ENCODE data around the gene LMCD1. TPM values are rescaled to one million over a fixed set of nuclear protein-coding genes. Genes with fewer than 3 reads are reported as not detected.
A peak's percentile ranks its signal among the peaks of the same experiment; 100 is the strongest.

Gene LMCD1
- polyA plus RNA-seq, 2 of the 4 experiments (the other 2 are of a cell fraction) = 64.3 to 85.4 TPM

GRCh38 chr3:8497582-8497981 lies 4.0 kb upstream of the LMCD1 start:
- peak overlapping the region; percentile 24 to 44; a peak in 2 of 6 replicates for H3K27ac ChIP-seq
- CTCF ChIA-PET = interaction anchor here (0.7 to 12.1 kb wide), 4 partner anchors 14 to 127 kb away, joined by 3 to 121 read pairs (median 4); no protein-coding TSS in a partner anchor
- peaks cover 41% of the 10 kb centered on the region for H3K4me1 ChIP-seq
- H3K4me3 ChIP-seq = no peak overlapping the region
- no peak for FAIRE-seq
- POLR2A ChIA-PET = interaction anchor here (11.5 kb wide), 1 partner anchor 54 kb away, joined by 194 read pairs; no protein-coding TSS in a partner anchor
- peak in 1 of 2 experiments; percentile 48 for DNase-seq (ENCODE audit: low read depth in 1 of 2, low spot score in 1 of 2)
- WGBS (ENCODE audit: missing lambda C conversion rate) = 21% methylated on average over 1 of the region's 1 CpG
- ATAC-seq = no peak
- H3K9me3 ChIP-seq = no peaks in the 10 kb centered on the region
- no peak overlapping the region for H3K4me2 ChIP-seq
- no peak for TF ChIP-seq EP300 (IDR thresholded peaks at IDR 0.05)
- no peak for TF ChIP-seq FOSL2 (IDR thresholded peaks at IDR 0.05)
- 0 out of 2 replicates have a peak, but pooled peaks have one; percentile 12 for TF ChIP-seq FOSL2 (CRISPR knock-in tag; IDR thresholded peaks at IDR 0.05)

GRCh38 chr3:8499181-8499611 lies 2.4 kb upstream of the LMCD1 start:
- Histone ChIP-seq H3K4me2 (no peak overlapping the region), H3K27ac (peak overlapping the region in 1 of 2 experiments; percentile 33; a peak in 2 of 6 replicates)
- POLR2A ChIA-PET = interaction anchor here (11.5 kb wide), 1 partner anchor 55 kb away, joined by 194 read pairs; no protein-coding TSS in a partner anchor

GRCh38 chr3:8500319-8500988 lies 1.2 kb upstream of the LMCD1 start:
- peaks cover 57% of the 10 kb centered on the region for H3K4me1 ChIP-seq
- DNase-seq (ENCODE audit: low read depth in 1 of 2, low spot score in 1 of 2) = peak in 1 of 2 experiments; percentile 60
- TF ChIP-seq ESRRA (IDR thresholded peaks at IDR 0.05; ENCODE audit: borderline replicate concordance, low read length) (no peak), CHD4 (IDR thresholded peaks at IDR 0.05; ENCODE audit: borderline replicate concordance) (no peak), RCOR1 (IDR thresholded peaks at IDR 0.05; ENCODE audit: low read depth, low read length) (no peak), FOXS1 (CRISPR knock-in tag; IDR thresholded peaks at IDR 0.05) (no peak), CEBPB (IDR thresholded peaks at IDR 0.05) (no peak), JUN (IDR thresholded peaks at IDR 0.05) (no peak), MAZ (IDR thresholded peaks at IDR 0.05; ENCODE audit: borderline replicate concordance, low read depth, low read length) (no peak), HOXB13 (CRISPR knock-in tag; IDR thresholded peaks at IDR 0.05; ENCODE audit: low read depth) (no peak), GATA3 (IDR thresholded peaks at IDR 0.05; ENCODE audit: borderline replicate concordance) (no peak), CBX8 (IDR thresholded peaks at IDR 0.05) (no peak), SREBF2 (IDR thresholded peaks at IDR 0.05) (no peak)
- ATAC-seq = peak; percentile 3 to 12; a peak in 4 of 6 replicates
- CTCF ChIA-PET = interaction anchor here (0.6 to 12.1 kb wide), 10 partner anchors 8 to 272 kb away, joined by 3 to 121 read pairs (median 5); partner anchors contain the start of gene OXTR
- H3K4me3 ChIP-seq = peak overlapping the region; percentile 51
- no peaks in the 10 kb centered on the region for H3K9me3 ChIP-seq
- 24% methylated on average over 11 of the region's 11 CpGs for WGBS (ENCODE audit: missing lambda C conversion rate)
- POLR2A ChIA-PET = interaction anchor here (0.9 to 11.5 kb wide), 6 partner anchors 8 to 56 kb away, joined by 3 to 194 read pairs (median 18); no protein-coding TSS in a partner anchor
- peak overlapping the region; percentile 84 to 86 for H3K27ac ChIP-seq
- H3K4me2 ChIP-seq = peak overlapping the region; percentile 86
- no peak for FAIRE-seq

More at GRCh38 chr3:8499181-8499611, 2.4 kb upstream of the LMCD1 start:
- no peak for TF ChIP-seq ATOH8 (CRISPR knock-in tag; IDR thresholded peaks at IDR 0.05; ENCODE audit: low read depth)
- no peak for TF ChIP-seq ESRRA (IDR thresholded peaks at IDR 0.05; ENCODE audit: borderline replicate concordance, low read length)
- no peak for TF ChIP-seq EP300 (IDR thresholded peaks at IDR 0.05)
- no peak for TF ChIP-seq RFX5 (IDR thresholded peaks at IDR 0.05)
- Histone ChIP-seq H3K4me3 (no peak overlapping the region), H3K9me3 (no peaks in the 10 kb centered on the region), H3K4me1 (peaks cover 44% of the 10 kb centered on the region)
- CTCF ChIA-PET = interaction anchor here (1.0 to 12.1 kb wide), 5 partner anchors 9 to 123 kb away, joined by 3 to 121 read pairs (median 9); no protein-coding TSS in a partner anchor
- 45% methylated on average over 1 of the region's 1 CpG for WGBS (ENCODE audit: missing lambda C conversion rate)
- no peak for FAIRE-seq
- no peak for ATAC-seq
- DNase-seq (ENCODE audit: low read depth in 1 of 2, low spot score in 1 of 2) = no peak

GRCh38 chr3:8500989-8501370 lies 643 bp upstream of the LMCD1 start:
- POLR2A ChIA-PET = interaction anchor here (0.7 to 11.5 kb wide), 14 partner anchors 9 to 121 kb away, joined by 3 to 194 read pairs (median 4); no protein-coding TSS in a partner anchor
- peak overlapping the region; percentile 84 to 86 for H3K27ac ChIP-seq
- DNase-seq (ENCODE audit: low read depth in 1 of 2, low spot score in 1 of 2) (no peak), FAIRE-seq (no peak), ATAC-seq (peak; percentile 1 to 9; a peak in 4 of 6 replicates)
- peak overlapping the region; percentile 51 for H3K4me3 ChIP-seq
- H3K9me3 ChIP-seq = no peaks in the 10 kb centered on the region
- under 1% methylated on average over 8 of the region's 8 CpGs for WGBS (ENCODE audit: missing lambda C conversion rate)
- CTCF ChIA-PET = interaction anchor here (0.6 to 12.1 kb wide), 12 partner anchors 9 to 272 kb away, joined by 3 to 121 read pairs (median 5); no protein-coding TSS in a partner anchor
- H3K4me1 ChIP-seq = peaks cover 62% of the 10 kb centered on the region
- no peak for TF ChIP-seq ATOH8 (CRISPR knock-in tag; IDR thresholded peaks at IDR 0.05; ENCODE audit: low read depth)
- TF ChIP-seq TP53 (CRISPR knock-in tag; IDR thresholded peaks at IDR 0.05) = no peak
- no peak for TF ChIP-seq ESRRA (IDR thresholded peaks at IDR 0.05; ENCODE audit: borderline replicate concordance, low read length)
- TF ChIP-seq JUN (IDR thresholded peaks at IDR 0.05) = no peak; a peak in 1 of 5 replicates
- TF ChIP-seq HES2 (IDR thresholded peaks at IDR 0.05) = no peak
- TF ChIP-seq NFE2L2 (conservative IDR thresholded peaks at IDR 0.05; ENCODE audit: low read length) = no peak
- no peak for TF ChIP-seq ZC3H11A (IDR thresholded peaks at IDR 0.05)
- no peak for TF ChIP-seq FOXS1 (CRISPR knock-in tag; IDR thresholded peaks at IDR 0.05)
- no peak for TF ChIP-seq EHMT2 (IDR thresholded peaks at IDR 0.05; ENCODE audit: low read depth)
- no peak for TF ChIP-seq E2F6 (IDR thresholded peaks at IDR 0.05; ENCODE audit: borderline replicate concordance, low read depth)
- peak overlapping the region; percentile 86 for H3K4me2 ChIP-seq
